GM18951 (cell line): ENCODE data around the gene EPHB1.

Experiments used
- POLR2A ChIP-seq: IDR thresholded peaks from 4 replicates; pipeline ENCODE4 v1.6.1; 2011; ENCODE audit warnings: mild to moderate bottlenecking; ENCODE audit not compliant: insufficient read length, insufficient read depth; ENCODE audit errors: extremely low read depth
- in situ Hi-C: fragments of 300-500 bp; cut with MboI; formaldehyde crosslinking; loops from one replicate; pipeline ENCODE4 v1.12.0; 2022; ENCODE audit warnings: low sequenced_read_pairs, mixed read lengths, inconsistent platforms; ENCODE audit not compliant: unreplicated experiment

The EPHB1 gene

GRCh38 chr3:135261916-135262315 lies 466.9 kb downstream of the EPHB1 start:
- in situ Hi-C loops, result no loop called here
- TF ChIP-seq POLR2A, result no peak

DNA sequence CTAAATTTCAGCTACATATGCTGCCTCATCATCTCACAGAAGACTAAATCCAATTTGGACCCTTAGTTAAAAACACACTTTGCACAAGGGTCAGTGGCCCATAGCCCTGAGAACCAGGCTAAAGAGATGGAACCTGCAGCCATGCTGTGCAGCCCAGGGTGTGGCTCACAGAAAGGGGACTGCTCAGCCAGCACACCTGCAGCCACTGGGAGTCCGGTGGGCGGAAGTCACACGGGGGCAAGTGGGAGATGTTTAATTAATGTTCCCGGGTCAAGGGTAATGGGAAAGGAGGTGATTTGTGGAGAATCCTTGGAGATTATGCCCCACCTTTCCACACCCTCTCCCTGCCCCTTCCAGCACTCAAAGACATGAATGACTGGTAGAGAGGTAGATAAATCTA lies 467.4 kb downstream of the EPHB1 start:
- in situ Hi-C loops, result no loop called here

GRCh38 chr3:135263331-135263730 lies 468.3 kb downstream of the EPHB1 start:
- in situ Hi-C loops, result no loop called here

More for the DNA sequence above, 467.4 kb downstream of the EPHB1 start:
- TF ChIP-seq POLR2A, result no peak

GRCh38 chr3:135267487-135267886 lies 472.4 kb downstream of the EPHB1 start:
- no peak for TF ChIP-seq POLR2A
- in situ Hi-C loops, result no loop called here

More at GRCh38 chr3:135263331-135263730, 468.3 kb downstream of the EPHB1 start:
- no peak for TF ChIP-seq POLR2A

GRCh38 chr3:135268941-135269532 lies 474.0 kb downstream of the EPHB1 start:
- in situ Hi-C loops, result no loop called here
- no peak for TF ChIP-seq POLR2A

DNA sequence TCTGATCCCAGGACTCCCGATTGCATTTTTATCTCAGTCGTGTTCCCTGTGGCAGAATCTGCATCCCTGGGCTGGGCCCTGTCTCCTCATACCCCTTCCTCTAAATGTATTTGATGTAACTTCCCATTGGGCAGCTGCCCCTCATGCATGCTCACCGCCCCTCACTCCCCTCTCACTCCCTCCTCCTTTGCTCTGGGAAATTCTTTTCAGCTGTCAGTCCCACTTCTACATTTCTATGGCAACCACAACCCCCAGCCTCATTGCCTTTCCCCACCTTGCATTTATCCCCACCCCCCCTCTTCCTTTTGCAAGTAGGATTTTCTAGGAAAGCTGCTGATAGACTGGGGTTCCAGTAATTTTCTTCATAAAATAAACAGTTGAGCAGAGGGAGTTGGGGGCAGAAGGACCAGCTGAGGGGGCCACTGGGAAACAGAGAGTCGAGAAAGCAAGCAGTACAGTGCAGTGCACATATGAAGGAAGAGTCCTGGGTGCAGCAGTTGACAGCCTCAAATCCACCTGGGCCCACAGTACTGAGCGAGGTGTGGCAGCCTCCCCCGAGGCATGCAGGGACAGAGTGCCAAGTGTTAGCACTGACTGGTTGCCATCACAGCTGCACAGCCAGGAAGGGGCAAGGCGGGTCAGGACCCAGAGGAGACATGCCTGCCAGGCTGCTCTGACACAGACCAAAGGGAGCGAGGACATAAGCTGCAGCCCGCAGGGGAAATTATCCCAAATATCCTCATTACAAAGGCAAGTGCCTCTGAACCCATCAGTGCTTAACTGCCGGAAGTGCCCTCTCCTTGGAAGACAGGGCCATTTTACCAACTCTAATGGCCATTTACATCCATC lies 476.3 kb downstream of the EPHB1 start:
- in situ Hi-C loops, result no loop called here
- no peak for TF ChIP-seq POLR2A

- TF ChIP-seq POLR2A, result no peak
- in situ Hi-C loops, result no loop called here
These were observed 477.1 kb downstream of the EPHB1 start for GRCh38 chr3:135272026-135272669.

DNA sequence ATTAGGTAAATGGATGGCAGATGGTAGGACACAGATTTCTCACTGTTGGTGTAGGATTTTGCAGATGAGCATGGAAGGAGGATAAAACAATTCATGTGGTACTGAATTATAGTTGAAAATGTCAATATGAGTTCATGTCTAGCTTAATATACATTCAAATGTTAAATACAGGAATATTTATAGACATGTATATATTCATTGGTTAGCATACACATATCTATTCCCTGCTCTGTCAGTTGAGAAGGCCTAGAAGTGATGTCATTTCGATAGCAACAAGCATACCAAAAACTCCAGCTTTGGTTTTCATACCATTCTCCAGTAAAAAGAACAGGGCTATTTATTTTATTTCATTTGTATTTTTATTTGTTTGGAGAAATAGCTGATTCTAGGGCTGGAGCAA lies 497.1 kb downstream of the EPHB1 start:
- in situ Hi-C loops, result no loop called here
- TF ChIP-seq POLR2A, result no peak

DNA sequence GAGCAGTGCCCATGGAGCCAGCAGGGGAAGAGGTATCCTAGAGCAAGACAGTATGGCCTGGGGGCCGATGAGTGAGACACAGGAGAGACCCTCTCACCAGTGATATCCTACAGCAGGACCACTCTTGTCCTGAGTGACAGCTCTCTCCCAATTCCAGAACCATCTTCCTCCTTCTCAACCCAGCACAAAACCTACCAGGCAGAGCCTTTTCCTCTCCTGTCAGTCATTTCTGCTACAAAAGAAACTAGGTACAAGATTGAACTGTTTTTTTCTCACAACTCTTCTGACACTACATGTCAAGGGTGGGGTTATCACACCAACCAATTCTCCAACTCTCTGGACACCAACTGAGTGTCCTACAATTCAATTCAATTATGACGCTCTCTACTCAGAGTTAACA lies 506.6 kb downstream of the EPHB1 start:
- in situ Hi-C loops, result no loop called here
- no peak for TF ChIP-seq POLR2A

DNA sequence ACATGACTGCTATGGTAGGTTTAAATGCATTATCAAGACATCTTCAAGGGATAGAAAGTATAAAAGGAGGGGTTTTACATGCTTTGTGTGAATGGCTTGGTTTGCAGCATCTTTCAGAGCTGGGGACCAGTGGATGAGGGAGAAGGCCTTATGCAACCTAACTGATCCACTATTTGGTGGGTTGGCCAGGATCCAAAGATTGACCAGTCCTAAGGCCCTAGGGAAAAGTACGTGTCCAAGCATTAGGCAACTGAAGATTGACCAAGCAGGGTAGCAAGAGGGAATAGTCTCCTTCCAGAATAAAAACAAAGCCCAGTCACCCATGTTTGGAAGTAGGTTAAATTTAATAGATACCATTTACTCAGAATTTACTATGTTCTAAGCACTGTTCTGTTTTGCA lies 509.3 kb downstream of the EPHB1 start:
- in situ Hi-C loops, result no loop called here
- no peak for TF ChIP-seq POLR2A
